ENCODE measurements around the gene POLR2L. TPM values are rescaled to one million over a fixed set of nuclear protein-coding genes. Genes with fewer than 3 reads are reported as not detected.

POLR2L gene
- total and polyA plus RNA-seq, 2 of the 13 experiments (the other 11 are each of a cell fraction or from before 2014, with no cell fraction given) = 104 to 114 TPM

GRCh38 chr11:841981-842369 lies 354 bp downstream of the POLR2L start (continued):
- TF ChIP-seq ZNF280D (CRISPR knock-in tag; IDR thresholded peaks at IDR 0.05) (no peak), ZNF567 (CRISPR knock-in tag; IDR thresholded peaks at IDR 0.05; ENCODE audit: borderline replicate concordance) (no peak)

- Histone ChIP-seq H3K4me3 (replicated peaks in 1 of 3; ENCODE audit: insufficient read depth in 1 of 3, low read depth in 2 of 3, low read length in 3 of 3) (peak overlapping the region in 2 of 3 experiments; percentile 97 to 98; a peak in 3 of 6 replicates), H3K4me2 (ENCODE audit: low read depth, low read length) (peak overlapping the region; percentile 85), H3K9me3 (ENCODE audit: low read length) (no peaks in the 10 kb centered on the region), H3K4me1 (ENCODE audit: insufficient read depth, low read length) (peaks cover 61% of the 10 kb centered on the region), H4K20me1 (ENCODE audit: insufficient read depth, low read length) (peaks cover 13% of the 10 kb centered on the region; the same call in 1 of the 2 replicates), H3K9ac (ENCODE audit: insufficient read depth, low read depth, low read length) (peak overlapping the region; percentile 92), H2AFZ (ENCODE audit: low read length) (no peak overlapping the region), H3K36me3 (replicated peaks in 1 of 2; ENCODE audit: control insufficient read depth in 1 of 2, insufficient read depth in 2 of 2, low read length in 2 of 2) (peaks cover 9 to 36% of the 10 kb centered on the region in 2 experiments), H3K27me3 (ENCODE audit: control insufficient read depth in 1 of 2, insufficient read depth in 2 of 2, low read length in 2 of 2) (no peaks in the 10 kb centered on the region), H3K79me2 (ENCODE audit: insufficient read depth, low read length) (peaks cover 27% of the 10 kb centered on the region), H3K27ac (ENCODE audit: extremely low read length, insufficient read depth, low read length) (peak overlapping the region; percentile 30)
- intact Hi-C loops (cut with micrococcal nuclease; ENCODE audit: unreplicated experiment) = loop anchor here (5.0 kb wide), 1 partner anchor 33 kb away; the partner anchor contains the start of genes PIDD1 and RPLP2
- ATAC-seq (no peak), DNase-seq (ENCODE audit: low spot score) (no peak), FAIRE-seq (no peak)
- no TSS peak for BruUV-seq (replicated peaks)
- ChIA-PET CTCF (ENCODE audit: low intra/inter-chr PET ratio, low total read pairs) (no interaction called here), POLR2A (interaction anchor here (1.1 to 16.1 kb wide), 4 partner anchors 10 to 43 kb away, joined by 3 to 264 read pairs (median 78); partner anchors contain the start of genes CD151, CRACR2B, PNPLA2 and RPLP2)
- 97% methylated on average over 10 of the region's 25 CpGs for WGBS (ENCODE audit: low lambda C conversion rate)
- in situ Hi-C loops (cut with HindIII; ENCODE audit: extremely low pct_ligation_motif_present, low pct_unique_long_range_greater_than_20kb) = no loop called here
- TF ChIP-seq ZNF878 (CRISPR knock-in tag; IDR thresholded peaks at IDR 0.05) = no peak
- no peak for TF ChIP-seq PPARG (CRISPR knock-in tag; conservative IDR thresholded peaks at IDR 0.05)
- TF ChIP-seq CC2D1A (CRISPR knock-in tag; IDR thresholded peaks at IDR 0.05) = no peak
- no peak for TF ChIP-seq GPBP1L1 (CRISPR knock-in tag; IDR thresholded peaks at IDR 0.05)
- TF ChIP-seq ZNF30 (CRISPR knock-in tag; IDR thresholded peaks at IDR 0.05) = no peak
- TF ChIP-seq ZNF740 (CRISPR knock-in tag; IDR thresholded peaks at IDR 0.05) = peak; percentile 64; the same call in 1 of the 2 replicates
- TF ChIP-seq ZNF670 (CRISPR knock-in tag; IDR thresholded peaks at IDR 0.05; ENCODE audit: borderline replicate concordance) = no peak
- peak; percentile 50 for TF ChIP-seq CTCF (CRISPR knock-in tag; IDR thresholded peaks at IDR 0.05)
- TF ChIP-seq BCL3 (CRISPR knock-in tag; IDR thresholded peaks at IDR 0.05) = no peak
- peak; percentile 38 for TF ChIP-seq POLR2G (IDR thresholded peaks at IDR 0.05; ENCODE audit: low read depth, low read length)
- TF ChIP-seq ZNF788 (CRISPR knock-in tag; IDR thresholded peaks at IDR 0.05; ENCODE audit: borderline replicate concordance) = peak; percentile 27; the same call in 1 of the 2 replicates
These were observed 2.3 kb downstream of the POLR2L start for GRCh38 chr11:839875-840617.
